8988T (cell line): Measurements from ENCODE around the gene APLP1.
"Not testable (repeated sequence)": the region's sequence is repeated elsewhere in the genome, so short reads cannot be mapped to it uniquely, and the experiment has no call there.

Source experiments
- DNase-seq: peaks from one replicate; pipeline ENCODE4 v3.0.0; 2011

Gene APLP1

GRCh38 chr19:35908973-35909683 is 40.8 kb downstream of the APLP1 start:
- DNase-seq, result no peak

GRCh38 chr19:35909684-35910035 is 41.3 kb downstream of the APLP1 start:
- no peak for DNase-seq

GRCh38 chr19:35910355-35910754 is 42.0 kb downstream of the APLP1 start:
- not testable (repeated sequence) for DNase-seq

- no peak for DNase-seq
These were observed 42.8 kb downstream of the APLP1 start for GRCh38 chr19:35911173-35911572.

GRCh38 chr19:35911790-35912189 is 43.4 kb downstream of the APLP1 start:
- DNase-seq, result no peak

GRCh38 chr19:35913589-35913988 is 45.2 kb downstream of the APLP1 start:
- no peak for DNase-seq

- no peak for DNase-seq
These were observed 47.1 kb downstream of the APLP1 start for GRCh38 chr19:35915443-35915842.

- no peak for DNase-seq
These were observed 50.9 kb downstream of the APLP1 start for GRCh38 chr19:35919306-35919705.

GRCh38 chr19:35921012-35921411 is 52.6 kb downstream of the APLP1 start:
- DNase-seq, result no peak

- DNase-seq, result no peak
These were observed 57.1 kb downstream of the APLP1 start for GRCh38 chr19:35925501-35925900.

GRCh38 chr19:35928507-35928906 is 60.1 kb downstream of the APLP1 start:
- DNase-seq, result no peak
